Amniotic epithelial cell (primary cell): Measurements from ENCODE around the gene VIPR1.

ENCODE experiments used
- DNase-seq: peaks from one replicate; pipeline ENCODE4 v3.0.0-alpha.2; 2010; ENCODE audit warnings: low read depth

VIPR1 gene

DNA sequence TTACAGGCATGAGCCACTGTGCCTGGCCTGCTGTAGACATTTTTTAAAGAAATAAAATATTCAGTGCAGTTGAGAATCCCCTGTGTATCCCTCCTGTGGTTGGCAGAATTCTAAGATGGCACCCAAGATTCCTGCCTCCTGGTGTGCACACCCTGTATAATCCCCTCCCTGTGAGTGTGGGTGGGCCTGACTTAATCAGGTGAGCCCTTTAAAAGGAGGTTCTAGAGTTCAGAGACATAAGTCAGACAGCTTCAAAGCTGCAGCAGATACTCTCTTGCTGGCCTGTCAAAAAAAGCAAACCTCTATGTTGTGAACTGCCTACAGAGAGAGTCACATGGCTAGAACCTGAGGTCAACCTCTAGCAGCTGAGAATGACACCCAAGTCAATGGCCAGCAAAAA is 7.0 kb upstream of the VIPR1 start:
- no peak for DNase-seq

DNA sequence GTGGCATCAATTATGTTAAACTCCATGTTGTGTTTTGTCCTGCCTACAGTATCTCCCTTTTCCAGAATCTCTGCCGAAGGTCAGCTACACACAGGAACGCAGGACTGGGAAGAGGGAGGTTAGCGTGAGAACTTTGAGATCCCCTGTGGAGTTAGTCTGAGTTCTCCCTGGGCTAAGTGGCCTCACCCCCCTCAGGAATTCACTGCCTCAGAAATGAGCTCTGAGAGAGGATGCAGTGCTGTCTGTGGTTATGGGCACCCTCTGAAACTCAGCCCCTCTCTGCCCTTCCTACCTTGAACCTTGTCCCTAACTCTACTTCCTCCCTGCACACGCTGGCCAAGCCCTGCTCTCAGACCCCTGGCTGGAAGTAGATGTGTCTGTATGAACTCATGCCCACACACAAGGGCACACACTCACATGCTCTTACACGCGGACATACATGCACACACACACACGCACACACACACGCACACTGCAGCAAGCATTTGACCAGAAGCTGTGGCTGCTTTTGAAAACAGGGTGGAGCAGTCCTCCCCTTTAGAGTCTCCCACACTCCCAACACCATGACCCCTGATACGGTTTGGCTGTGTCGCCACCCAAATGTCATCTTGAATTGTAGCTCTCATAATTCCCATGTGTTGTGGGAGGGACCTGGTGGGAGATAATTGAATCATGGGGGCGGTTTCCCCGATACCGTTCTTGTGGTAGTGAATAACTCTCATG is 5.3 kb upstream of the VIPR1 start:
- DNase-seq = peak; percentile 21

DNA sequence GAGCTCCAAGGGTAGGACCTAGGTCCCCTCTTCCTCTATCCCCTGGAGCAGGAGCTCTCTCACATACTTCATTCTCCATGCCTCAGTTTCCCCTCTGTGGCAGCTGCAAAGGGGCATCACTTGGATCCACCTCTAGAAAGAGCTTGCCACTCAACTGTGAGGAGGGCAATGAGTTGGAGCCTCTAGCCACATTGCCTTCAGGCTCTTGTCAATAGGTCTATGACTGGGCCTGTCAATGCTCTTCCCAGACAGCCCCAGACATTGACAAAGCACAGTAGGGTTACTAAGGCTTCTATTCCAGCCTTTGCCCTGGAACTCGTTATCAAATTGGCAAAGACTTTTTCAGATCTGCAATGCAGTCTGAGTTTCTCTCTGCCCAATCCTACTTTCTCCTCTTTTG is 4.4 kb upstream of the VIPR1 start:
- DNase-seq = no peak

DNA sequence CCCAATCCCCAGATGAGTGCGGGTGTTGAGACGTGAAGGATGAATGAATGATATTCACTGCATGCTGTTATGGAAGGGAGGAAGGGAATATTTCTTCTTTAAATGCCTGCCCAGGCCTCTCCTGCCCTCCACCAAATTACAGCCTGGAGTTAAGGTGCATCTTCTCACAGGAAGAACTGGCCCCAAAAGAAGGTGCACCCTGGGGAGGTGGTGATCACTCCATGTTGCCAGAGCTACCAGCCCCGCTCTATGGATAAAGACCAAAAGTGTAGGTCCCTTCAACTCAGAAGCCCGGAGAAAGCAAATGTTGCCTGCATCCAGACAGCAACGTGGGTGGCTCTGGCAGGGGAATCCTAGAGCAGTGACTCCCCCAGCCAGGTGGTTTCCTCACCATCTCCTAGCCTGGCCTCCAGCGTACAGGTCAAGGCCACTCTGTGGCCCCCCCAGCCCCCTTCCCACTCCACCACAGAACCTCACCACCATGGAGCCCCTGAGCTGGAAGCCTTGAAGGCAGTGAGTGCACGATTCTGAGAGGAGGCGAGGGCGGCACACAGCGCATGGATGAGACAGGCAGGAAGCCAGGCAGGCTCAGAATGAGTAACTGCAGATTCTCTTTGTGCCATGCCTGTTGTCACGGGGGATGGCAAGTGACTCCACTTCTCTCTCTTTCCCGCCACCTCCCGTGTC is 3.5 kb upstream of the VIPR1 start:
- no peak for DNase-seq

DNA sequence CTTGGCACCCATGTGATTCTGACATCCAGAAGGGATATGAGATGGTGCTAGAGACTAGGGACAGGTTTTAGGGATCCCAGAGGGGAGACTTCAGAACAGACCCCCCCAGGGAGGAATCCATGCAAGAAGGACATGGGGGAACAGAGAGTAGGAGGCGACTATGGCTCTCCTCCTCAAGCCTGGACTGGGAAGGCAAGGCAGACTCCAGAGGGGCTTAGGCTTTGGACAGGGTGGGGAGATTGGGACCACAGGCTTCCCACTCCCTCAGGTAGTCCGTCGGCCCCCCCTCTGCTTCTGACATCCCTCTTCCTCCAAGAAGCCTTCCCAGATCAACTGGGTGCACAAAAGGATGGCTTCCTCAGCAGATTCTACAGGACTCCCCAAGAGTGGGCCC is 3.0 kb upstream of the VIPR1 start:
- no peak for DNase-seq

DNA sequence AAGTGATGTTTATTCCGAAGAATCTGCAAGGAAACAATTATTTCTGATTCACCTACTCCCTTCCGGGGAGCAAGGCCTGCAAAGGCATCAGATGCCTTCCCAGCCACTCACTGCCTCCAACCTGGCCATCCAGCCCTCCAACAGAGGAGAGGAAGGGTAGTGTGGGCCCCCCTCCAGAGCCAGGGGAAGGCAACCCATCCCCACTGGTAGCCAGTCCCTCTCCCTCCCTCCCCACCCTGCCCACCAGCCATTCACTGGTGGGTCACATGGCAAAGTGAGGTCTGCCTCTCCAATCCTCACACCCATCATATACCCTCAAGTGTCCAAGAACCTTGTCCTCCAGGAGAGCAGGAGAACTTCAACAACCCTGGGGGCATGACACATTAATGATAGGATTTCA is 2.4 kb upstream of the VIPR1 start:
- DNase-seq = no peak

DNA sequence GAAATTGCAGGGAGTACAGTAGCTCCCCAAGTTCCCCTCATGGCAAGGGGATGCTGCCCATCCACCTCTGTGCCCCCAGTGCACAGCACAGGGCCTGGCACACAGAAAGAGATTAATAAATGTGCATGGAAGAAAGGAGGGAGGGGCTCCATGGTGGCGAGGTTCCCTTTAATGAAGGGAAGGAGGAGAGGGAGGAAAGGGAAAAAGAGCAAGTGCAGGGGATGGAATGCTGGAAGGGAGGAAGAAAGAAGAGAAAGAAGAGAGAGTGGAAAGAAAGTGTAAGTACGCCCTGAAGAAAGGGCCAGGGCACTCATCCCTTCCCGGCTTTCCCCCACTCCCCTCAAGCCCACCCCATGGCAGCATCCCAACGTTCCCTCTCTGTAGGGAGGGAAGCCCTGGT is 1.5 kb upstream of the VIPR1 start:
- no peak for DNase-seq

DNA sequence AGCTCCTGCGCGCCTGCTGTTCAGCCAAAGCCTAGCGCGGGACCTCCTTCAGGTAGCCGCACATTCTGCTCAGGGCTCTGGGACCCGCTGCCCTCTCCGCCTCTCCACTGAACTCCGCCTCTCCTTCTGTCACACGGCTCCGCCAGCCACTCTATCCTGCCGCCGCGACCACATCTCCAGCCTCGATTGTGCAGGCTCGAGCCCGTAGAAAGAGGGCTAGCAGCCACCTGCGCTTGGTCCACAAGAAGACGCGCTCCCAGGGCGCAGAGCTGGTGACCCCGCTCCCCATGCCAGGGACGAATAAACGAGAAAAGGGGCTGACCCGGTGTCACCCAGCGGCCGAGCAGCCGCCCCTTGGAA is 1.1 kb upstream of the VIPR1 start:
- DNase-seq = no peak

DNA sequence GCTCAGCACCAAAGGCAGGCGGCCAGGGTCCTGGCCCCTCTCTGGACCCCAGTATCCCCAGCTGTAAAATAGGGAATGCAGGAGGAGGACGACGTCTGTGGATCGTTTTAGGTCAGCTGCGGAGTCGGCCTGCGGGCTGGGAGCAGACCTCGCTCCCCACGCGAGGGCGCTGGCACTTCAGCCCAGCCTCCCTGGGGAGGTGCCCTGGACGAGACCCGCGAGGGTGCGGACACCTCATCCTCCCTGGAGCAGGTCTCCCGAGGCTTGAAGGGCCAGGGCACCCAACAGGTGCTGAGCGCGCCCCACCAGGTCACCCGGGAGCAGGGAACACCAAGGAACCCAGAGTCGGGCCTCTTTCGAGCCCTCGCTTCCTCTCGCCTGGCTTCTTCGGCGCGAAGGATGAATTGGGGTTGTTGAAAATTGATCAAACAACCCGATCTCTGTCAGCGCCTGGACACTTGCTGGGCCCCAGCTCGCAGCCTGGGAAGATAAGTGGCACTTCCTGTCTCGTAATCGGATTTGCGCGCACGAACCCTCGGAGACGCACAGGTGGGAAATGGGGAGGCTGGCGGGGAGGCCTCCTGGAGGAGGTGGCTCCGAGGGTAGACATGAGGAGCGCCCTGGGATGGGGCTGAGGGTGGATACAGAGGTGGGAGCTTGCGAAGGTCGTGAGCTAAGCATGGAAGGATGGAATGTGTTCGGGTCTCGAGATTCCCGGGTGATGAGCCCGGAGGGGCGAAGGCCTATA is 588 bp upstream of the VIPR1 start:
- DNase-seq = peak; percentile 15

DNA sequence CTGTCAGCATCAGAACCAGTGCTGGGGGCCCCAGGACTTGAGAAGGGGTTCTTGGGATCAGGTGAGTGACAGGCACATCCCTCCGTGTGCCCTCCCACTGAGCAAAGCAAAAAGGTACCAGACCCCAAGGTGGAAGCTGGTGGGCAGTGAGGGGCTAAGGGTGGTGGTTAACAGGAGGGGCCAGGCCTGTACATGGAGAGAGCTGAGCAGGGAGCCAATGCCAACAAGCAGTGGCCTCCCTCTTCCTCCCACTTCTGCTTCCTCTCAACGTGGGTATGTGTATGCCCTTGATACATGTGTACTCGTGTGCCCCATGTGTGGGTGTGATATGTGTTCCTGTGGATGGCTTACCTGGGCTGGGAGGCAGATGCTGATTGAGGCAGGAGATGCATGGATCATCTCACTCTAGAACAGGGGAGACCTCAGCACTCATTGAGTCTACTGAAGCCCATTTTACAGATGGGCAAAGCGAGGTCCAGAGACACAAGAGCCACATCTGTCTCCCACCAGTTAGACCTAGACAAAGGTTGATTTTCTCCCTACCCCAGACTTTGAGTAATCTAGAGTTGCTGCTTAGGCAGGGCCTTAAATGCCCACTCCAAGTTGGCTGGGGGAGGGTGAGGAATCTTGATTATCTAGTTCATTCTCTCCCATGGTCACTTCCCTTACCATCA is 945 bp downstream of the VIPR1 start:
- no peak for DNase-seq

DNA sequence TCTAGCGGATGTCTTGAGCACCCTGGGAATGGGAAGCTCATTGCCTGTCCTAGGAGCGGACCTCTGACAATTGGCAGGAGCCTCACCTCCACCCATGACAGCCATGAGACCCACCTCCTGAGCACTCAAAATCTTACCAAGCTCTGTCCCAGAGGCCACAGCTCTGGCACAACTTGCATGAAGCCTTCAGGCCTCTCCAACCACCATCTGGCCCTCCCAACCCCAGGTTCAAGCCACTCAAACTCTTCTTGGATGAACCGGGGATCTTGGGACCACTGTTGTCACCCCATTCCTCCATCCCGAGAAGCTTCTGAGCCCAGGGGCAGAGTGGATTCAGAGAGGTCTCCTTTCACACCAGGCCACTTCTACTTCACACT is 1.5 kb downstream of the VIPR1 start:
- DNase-seq = no peak

DNA sequence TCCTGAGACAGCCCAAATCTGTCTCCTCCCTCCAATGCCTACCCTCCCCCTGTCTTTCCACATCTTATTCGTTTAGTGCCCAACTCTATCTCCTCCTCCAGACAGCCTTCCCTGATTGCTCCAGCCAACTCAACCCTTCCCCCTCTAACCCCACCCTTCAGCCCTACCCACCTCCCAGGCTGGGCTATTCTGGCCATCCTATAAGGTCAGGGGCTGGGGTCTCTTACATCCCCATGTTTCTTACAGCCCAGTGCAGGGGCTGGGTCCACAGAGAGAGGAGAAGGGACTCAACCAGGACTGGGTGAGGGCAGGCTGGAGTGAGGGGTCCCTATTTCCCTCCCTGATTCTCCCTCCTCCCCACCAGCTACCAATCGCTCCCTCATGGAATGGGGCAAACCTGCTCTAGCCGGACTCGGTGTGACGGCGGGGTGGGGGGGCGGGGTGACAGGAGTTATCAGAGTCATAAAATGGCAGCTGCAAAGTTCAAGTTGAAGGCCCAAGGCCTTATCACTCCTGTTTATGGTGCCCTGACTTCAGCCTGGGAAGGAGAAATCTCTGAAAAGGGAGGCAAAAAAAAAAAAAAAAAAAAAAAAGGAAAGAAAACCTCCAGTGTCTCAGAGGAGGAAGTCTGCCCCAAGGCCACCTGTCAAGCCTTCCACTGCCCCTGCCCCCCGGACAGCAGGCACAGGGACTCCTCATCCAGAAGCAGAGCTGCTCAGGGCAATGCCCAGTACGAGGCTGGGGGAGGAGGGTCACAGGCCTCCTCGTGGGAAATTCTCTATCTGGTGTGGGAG is 2.1 kb downstream of the VIPR1 start:
- no peak for DNase-seq

DNA sequence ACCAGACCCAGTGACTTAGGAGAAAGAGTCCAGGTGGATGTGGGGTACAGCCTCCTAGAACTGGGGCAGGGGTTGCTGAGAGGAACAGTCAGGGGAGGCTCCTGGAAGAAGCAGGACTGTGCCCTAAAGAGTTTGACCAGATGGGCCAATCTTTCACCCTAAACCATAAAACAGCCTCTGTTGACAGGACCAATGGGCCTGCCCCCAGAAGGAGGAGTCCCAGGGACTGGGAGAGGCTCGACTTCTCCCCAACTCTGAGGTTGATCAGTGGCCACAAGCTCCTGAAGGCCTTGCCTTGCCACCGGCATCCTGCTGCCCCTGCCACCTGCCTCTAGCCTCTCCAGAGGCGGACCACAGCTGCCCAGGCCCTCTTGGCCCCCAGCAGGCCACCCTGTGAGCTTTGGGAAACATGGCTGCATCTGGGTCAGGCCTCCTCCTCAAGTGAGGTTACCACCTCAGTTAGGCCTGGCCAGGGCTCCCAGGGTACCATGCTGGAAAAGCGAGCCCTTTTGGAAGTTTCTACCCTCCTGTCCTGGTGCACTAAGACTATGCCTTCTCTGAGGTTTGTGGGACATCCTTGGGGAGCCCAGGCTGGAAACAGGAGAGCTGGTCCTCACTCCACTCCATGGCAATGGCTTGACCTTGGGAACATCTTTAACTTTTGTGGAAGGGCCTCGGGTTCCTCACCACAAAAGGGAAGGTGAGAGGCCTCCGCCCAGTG is 2.8 kb downstream of the VIPR1 start:
- DNase-seq = no peak

DNA sequence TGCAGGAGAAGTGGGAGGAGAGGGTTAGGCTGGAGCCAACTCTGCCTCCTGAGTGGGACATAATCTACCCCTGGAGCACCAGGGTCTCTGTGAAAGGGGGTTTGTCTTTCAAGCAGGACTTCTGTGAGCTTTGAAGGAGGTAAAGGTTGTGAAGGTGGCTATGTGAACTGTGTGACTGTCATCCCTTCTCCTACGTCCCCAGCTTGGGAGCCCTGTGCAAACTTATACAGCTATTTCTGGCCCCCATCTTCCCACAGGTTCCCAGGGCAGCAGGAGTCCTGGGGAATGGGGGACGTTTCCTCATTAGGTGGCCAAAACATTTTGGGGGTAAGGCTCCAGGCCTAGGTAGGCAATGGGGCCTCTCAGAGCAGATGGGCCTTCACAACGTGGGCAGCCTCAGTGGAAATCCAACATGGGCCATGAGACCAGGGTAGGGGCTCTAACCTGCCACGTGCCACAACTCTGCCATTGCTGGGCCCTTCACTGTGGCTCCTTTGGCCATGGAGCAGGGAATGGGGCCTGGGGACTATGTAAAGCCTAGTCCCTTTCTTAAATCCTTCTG is 3.5 kb downstream of the VIPR1 start:
- DNase-seq = no peak

DNA sequence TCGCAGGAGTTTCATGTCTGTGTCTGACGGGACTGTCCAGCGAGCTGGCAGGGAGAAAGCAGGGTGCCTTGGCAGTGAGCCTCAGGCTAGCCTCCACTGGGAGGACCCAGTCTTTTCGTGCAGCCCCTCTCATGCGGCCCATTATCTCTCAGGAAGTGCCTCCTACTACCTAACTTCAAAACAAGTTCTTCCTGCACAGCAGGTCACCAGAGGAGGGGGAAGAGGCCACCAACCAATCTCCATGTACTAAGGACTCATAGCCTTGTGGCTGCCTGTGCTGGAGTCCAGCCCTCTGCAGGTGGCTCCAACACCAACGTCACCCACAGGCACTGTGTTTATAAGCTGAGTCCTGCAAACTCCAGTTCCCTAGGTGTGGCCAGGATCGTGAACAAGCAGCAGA is 4.8 kb downstream of the VIPR1 start:
- DNase-seq = no peak

DNA sequence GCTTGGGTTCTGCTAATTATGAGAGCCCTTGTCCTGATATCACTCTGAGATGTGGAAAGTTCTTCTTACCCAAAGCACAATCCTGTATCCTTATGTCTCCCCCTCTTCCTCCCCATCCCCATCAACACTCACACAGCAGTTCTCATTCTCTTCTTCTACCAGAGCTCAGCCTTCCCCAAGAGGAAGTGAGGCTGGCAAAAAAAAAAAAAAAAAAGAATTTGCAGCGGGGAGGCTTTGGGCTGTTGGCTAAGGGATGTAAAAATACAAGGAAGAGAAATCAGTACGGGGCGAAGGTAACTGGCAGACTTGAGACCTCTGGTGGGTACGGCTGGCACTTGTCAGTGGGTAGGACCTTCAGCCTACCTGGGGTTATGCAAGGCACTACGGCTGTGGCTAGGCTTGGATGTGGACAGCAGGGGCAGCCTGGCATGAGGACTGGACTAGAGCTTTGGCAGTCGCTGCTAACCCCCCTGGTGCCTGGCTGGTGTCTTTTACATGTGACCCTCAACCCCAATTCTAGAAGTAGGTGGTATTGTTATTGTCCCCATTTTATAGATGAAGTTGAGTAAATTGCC is 5.4 kb downstream of the VIPR1 start:
- no peak for DNase-seq

DNA sequence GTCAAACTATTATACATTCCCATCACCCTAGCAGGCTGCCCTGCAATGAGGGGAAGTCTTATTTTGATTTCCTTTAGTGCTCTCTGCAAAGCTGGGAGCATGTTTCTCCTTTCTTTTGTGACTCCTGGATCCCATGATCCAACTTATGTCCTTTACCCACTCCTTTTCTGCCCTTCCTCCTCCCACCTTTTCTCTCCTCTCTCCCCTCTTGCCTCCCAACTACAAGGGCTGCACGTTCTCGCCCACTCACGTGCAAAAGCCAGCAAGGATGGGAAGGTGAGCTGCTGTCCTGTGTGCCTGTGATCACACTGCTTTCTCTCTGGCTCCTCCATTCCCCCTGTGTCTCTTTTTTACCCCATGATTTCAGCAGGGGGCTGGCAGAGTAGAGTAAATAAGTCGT is 6.1 kb downstream of the VIPR1 start:
- DNase-seq = no peak

DNA sequence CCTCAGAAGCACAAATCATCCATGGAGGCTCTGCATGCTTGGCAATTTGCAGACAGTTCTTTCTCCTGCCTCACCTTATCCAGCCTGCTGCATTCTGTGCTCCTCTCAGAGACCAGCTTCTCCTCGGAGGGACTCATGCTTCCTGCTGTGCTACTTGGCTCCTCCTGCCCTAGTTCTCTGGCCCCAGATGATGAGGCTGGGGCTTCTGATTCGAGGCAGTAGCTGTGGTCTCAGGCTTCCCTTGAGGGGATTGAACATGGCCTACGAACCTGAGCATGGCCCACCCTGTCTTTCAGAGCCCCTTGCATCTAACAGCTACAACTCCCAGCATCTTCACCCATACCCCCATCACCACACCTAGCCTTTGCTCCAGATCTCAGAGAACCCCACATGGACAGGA is 6.7 kb downstream of the VIPR1 start:
- no peak for DNase-seq

DNA sequence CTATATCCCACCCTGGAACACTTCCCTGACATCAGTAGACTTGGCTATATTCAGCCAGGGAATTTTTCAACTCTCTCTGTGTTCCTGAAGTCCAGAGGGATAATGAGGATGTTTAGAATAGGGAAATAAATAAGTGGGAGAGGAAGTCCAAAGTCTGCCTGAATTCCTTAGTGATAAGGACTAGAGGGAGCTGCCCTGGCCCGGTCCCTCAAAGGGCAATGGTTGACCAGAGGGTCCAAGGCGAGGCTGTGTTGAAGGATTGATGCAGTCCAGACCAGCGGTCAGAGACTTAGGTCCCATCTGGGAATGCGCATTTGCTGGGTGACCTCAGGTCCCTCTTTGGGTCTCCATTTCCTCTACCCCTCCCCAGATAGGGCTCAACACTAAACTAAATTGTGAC is 7.9 kb downstream of the VIPR1 start:
- DNase-seq = no peak

DNA sequence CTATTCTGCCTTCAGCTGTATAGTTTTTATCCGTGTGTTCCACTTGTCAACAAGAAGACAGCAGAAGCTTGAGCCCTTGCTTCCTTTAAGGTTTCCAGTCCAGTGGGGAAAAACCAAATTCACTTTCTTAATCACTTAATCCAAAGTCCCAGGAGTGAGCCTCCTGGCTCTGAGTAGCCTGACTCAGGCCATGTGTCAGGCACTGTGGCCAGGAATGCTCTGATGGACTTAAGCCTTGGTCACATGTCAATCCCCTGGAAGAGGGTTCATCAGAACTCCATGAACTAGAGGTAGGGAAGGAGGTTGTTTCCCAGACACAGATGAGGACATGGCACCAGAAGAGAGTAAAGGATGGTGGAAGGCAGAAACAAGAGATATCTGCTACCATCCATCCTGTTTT is 8.8 kb downstream of the VIPR1 start:
- DNase-seq = no peak

DNA sequence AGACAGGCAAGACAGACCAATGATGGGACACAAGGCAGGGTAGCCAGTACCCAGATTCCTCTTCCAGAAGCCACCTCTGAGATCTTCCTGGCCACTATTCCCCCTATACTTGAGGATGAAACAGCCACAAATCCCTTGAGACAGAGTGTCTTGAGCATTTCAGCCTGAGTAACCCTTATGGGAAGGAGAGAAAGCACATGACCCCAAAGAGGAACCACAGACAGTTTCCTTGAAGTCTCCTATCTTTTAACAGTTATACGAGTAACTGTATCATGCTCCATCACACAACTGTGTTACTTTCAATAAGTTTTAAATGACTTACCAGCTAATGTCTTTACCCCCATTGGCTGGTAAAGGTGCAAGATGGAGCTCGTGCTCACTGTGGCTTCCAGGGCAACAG is 9.3 kb downstream of the VIPR1 start:
- DNase-seq = no peak
